AG10803 (cell line): ENCODE results near the gene DOCK1.
"Not testable (repeated sequence)": the region's sequence is repeated elsewhere in the genome, so short reads cannot be mapped to it uniquely, and the experiment has no call there.

Experiments used
- DNase-seq: peaks from one replicate; pipeline ENCODE4 v3.0.0; 2010; ENCODE audit warnings: low read depth
- H3K4me3 ChIP-seq: 2 replicates; pipeline ENCODE4 v1.5.1; 2011; ENCODE audit warnings: mild to moderate bottlenecking, low read length, control low read depth
- CTCF ChIP-seq: conservative IDR thresholded peaks from 2 replicates; pipeline ENCODE4 v1.5.1; 2011; ENCODE audit warnings: mild to moderate bottlenecking, low read length, control low read depth, inconsistent platforms

The DOCK1 gene

GRCh38 chr10:126931544-126931943, 26.3 kb downstream of the DOCK1 start:
- no peak for DNase-seq
- no peak for TF ChIP-seq CTCF
- no peak overlapping the region; the same call in 1 of the 2 replicates for H3K4me3 ChIP-seq

- no peak for DNase-seq
- TF ChIP-seq CTCF = no peak
- no peak overlapping the region for H3K4me3 ChIP-seq
Observed at GRCh38 chr10:126932516-126932915, 27.3 kb downstream of the DOCK1 start.

- no peak for DNase-seq
Observed at GRCh38 chr10:126933116-126933515, 27.9 kb downstream of the DOCK1 start.

GRCh38 chr10:126935263-126935946, 30.2 kb downstream of the DOCK1 start:
- no peak for TF ChIP-seq CTCF
- DNase-seq = peak; percentile 19
- H3K4me3 ChIP-seq = no peak overlapping the region

More at GRCh38 chr10:126933116-126933515, 27.9 kb downstream of the DOCK1 start:
- no peak overlapping the region for H3K4me3 ChIP-seq
- no peak for TF ChIP-seq CTCF

GRCh38 chr10:126937026-126937425, 31.8 kb downstream of the DOCK1 start:
- no peak for TF ChIP-seq CTCF
- no peak for DNase-seq
- H3K4me3 ChIP-seq = no peak overlapping the region

GRCh38 chr10:126938121-126938520, 32.9 kb downstream of the DOCK1 start:
- DNase-seq, H3K4me3 ChIP-seq: not testable (repeated sequence)

GRCh38 chr10:126939706-126940105, 34.5 kb downstream of the DOCK1 start:
- no peak overlapping the region for H3K4me3 ChIP-seq
- no peak for DNase-seq
- TF ChIP-seq CTCF = no peak
